ENCODE measurements around the gene COX8C.
"Not testable (repeated sequence)": the region's sequence is repeated elsewhere in the genome, so short reads cannot be mapped to it uniquely, and the experiment has no call there.

The COX8C gene

DNA sequence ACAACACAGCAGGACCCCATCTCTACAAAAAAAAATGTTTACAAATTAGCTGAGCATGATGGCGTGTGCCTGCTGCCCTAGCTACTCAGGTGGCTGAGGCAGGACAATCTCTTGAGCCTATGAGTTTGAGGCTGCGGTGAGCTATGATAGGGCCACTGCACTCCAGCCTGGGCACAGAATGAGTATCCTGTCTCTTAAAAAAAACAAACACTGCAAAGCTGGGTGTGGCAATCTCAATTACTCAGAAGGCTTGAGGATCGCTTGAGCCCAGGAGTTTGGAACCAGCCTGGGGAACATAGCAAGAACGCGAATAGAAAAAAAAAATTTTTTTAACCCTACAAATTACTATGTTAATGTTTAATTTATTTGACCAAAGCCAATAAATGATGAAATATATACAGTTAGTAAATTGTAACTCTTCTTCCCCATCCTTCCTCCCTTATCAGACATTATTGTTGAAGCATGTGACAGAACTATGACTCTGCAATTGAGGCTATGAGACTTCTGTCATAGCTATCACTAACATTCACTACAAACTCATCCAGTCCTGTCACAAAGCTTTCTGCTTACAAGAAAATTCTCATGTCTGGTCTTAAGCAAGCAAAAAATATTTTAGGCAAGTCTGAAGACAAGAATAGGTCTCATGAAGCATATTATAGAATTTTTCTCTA lies 23.9 kb upstream of the COX8C start:
- no peak for DNase-seq

GRCh38 chr14:93323600-93324174 lies 23.3 kb upstream of the COX8C start:
- DNase-seq: no peak

DNA sequence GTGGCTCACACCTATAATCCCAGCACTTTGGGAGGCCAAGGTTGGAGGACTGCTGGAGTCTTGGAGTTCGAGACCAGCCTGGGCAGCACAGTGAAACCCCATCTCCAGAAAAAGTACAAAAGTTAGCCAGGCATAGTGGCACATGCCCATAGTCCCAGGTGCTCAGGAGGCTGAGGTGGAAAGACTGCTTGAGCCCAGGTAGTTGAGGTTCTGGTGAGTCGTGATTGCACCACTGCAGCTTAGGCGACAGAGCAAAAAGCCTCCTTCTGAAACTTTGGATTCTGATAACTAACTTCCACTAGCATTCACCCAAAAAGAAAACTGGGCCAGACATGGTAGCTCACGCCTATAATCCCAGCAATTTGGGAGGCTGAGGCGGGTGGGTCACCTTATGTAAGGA lies 20.8 kb upstream of the COX8C start:
- DNase-seq: no peak

DNA sequence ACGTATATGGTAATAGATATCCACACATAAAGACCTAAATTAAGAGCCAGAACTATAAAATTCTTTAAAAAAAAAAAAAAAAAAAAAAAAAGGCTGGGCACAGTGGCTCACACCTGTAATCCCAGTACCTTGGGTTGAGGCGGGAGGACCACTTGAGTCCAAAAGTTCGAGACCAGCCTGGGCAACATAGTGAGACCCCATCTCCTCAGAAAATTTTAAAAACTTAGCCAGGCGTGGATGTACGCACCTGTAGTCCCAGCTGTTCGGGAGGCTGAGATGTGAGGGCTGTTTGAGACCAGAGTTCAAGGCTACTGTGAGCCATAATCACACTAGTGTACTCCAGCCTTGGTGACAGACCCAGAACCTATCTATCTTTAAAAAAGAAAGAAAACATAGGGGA lies 18.4 kb upstream of the COX8C start:
- no peak for DNase-seq

DNA sequence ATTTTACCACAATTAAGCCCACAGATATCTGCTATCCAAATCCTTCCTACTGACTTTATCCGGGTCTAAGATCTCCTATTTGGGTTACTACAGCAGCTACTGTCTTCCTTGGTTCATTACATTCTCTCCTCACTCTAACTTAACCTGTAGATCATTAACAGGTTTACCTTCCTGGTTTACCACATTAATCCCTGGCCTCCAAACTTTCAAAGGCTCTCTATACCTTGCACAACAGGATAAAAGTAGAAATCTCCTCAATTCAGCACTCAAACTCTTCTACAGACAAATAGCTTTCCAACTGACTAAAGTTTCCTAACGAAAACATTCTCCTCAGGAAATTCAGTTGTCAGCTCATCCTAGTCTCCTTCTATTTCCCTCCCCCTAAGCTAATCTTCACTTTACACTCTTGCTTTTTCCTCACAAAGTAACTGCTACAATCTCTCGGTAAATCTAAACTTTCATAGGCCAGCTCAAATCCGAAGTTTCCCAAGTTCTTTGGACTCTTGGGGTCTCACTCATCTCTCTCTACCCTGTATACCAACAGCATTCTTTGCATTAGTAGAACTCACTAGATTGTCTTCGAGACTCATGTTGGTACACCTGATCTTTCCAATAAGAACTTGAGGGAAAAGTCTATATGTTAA lies 16.9 kb upstream of the COX8C start:
- DNase-seq: no peak

DNA sequence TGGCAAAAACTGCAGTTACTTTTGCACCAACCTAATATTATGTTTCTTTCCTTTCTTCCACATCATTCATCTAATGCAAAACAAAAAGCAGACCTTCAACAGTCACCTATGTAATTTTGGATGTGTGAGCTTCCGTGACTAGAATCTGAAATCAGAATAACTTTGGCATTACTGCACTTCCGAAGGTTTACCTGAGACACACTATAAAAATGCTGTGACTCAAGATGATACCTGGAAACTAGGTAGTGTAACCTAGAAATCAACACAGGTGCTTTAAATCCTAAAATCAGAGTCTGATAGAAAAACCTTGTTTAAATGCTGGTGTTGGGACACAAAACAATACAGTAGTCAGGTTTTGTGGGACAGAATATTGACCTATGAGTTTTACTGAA lies 16.4 kb upstream of the COX8C start:
- DNase-seq: no peak

GRCh38 chr14:93331002-93331727 lies 15.8 kb upstream of the COX8C start:
- DNase-seq: no peak

DNA sequence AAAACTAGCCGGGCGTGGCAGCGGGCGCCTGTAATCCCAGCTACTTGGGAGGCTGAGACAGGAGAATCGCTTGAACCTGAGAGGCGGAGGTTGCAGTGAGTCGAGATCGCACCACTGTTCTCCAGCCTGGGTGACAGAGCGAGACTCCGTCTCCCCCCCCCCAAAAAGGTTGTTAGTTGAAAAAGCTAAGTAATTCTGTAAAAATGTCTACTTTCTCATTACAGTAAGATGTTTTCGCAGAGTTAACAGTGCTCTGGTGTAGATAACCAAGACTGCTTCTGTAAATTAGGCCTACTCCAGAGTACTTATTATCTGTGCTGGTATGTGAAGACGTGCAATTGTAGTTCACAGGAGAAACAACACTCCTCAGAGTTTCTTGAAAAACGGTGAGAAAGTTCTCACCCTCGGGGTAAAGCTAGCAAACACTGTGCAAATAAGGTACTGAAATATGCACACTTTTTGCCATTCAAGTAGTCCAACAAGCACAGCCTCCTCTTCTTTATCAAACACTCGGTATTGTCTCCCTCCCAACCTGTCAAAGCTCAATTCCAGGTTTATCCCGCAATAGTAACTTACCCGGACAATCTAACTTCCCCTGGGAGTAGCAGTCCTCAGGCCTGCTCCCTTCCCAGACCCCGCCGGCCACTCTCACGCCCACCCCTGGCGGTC lies 15.1 kb upstream of the COX8C start:
- DNase-seq: no peak

- peak; percentile 26 for DNase-seq
Measured at GRCh38 chr14:93332397-93332852, 14.6 kb upstream of the COX8C start.

DNA sequence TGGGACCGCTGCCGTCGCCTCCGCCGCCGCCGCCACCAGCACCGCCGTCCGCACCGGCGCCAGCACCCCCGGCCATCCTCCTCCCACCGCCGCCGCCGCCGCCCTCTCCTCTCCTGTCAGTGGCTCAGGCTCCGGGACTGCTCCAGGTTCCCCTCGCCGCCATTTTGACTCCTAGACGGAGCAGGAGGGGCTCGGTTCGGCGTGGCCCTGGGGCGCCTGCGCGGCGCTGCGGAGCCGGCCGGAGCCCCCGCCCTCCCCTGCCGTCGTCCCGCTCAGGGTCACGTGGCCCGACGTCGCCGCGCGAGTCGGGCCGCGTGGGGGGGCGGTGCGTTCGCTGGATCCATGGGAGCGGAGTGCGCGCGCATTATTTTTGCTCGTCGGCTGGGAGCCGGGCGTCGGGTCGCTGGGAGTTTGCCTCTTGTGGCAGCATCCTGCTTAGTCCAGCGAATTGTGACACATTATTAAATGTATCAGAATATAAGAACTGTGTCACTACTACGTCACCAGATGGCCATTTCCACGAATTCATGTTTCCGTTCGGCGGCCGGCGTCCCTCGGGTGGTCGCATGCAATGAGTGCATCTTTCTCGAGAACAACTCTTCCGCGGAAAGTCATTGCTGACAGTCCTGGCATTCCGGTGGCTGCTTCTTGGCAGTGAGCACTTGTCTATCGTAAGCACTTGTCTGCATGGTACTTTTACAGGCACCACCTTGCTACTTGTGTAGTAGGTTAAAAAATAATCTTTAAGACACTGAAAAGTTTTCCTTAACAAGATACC lies 13.9 kb upstream of the COX8C start, which contains the start of gene BTBD7:
TSS of gene BTBD7 (minus strand) at position 184 of the 778 bp plus-strand sequence. CDS start 36,985 bp downstream, outside the sequence.
- peak; percentile 96 for DNase-seq

DNA sequence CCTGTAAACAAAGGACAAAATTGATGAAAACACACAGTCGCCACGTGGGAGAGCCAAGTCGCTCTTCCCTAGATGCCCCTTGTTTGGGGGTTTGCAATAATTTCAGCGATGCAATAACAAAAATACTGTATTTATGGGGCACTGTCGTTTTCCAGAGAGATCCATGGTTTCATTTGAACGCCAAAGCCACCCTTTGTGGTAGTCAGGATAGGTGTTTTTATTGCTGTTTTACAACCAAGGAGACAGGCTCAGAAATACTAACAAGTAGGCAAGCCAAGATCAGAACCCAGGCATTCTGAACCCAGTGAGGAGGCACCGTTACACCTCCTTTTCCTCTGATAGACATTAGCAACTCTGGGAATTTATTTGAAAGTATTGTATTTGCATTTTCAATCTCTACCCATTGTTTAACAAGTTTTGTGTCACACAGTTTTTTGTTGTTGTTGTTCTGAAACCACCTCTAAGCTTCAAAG lies 13.3 kb upstream of the COX8C start:
- no peak for DNase-seq

DNA sequence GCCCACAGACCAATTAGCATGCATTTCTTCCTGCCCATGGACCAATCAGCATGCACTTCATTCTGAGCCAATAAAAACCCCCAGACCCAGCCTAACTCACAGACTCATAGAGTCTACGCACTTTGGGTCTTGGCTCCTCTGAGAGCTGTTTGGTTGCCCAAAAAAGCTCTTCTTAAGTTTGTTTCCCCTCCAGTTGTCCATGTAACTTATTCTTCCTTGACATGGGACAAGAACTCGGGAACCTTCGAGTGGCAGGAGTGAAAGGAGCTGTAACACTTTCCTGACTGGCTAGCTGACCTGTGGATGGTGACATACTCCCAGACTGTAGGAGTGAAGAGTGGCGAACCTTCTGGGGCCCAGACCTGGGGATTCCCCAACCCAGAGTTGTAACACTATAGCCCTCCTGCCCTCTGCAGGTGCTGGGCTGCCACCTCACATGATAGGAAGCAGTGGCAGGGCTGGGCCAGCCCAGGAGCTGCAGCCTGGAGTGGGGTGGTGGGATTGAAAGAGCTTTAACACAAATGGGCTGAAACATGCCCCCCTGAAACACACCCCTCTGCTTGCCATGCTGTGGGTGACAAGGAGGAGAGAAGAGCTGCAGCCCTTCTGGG lies 9.7 kb upstream of the COX8C start:
- DNase-seq: no peak

DNA sequence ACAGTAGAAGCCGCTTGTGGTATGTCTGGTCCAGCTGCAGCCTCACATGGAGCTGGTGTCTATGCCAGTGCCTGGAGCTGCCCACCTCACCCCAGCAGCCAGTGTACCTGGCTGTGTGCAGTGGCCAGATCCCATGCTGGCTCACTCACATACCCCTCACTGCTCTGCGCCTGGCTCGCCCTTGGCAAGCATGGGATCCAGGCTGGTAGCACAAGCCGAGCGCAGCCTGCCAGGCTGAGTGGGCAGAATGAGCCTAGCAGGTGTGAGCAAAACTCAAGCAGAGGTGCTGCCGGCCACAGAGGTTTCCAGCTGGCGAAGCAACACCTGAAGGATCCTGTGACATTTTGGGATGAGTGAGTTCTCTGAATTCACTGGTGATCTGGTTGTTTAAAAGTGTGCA lies 9.1 kb upstream of the COX8C start:
- DNase-seq: no peak

DNA sequence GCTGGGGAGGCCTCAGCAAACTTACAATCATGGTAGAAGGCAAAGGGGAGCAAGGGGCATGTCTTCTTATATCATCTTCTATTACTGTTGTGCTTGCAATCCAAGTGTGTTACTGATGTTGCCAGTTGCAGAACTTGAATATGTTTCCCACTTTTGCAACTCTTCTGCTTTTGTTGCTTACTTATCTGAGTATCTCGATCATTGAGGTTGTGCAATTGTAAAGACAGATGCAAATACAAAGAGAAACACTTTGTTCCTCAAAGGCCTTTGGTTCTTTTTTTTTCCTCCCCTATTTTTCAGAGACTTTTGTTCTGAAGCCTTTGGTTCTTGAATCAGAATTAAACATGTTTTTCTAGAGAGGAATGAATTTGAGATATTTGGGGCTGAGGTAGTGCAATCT lies 3.7 kb upstream of the COX8C start:
- no peak for DNase-seq

- DNase-seq: no peak
Measured at GRCh38 chr14:93343797-93344196, 3.2 kb upstream of the COX8C start.

DNA sequence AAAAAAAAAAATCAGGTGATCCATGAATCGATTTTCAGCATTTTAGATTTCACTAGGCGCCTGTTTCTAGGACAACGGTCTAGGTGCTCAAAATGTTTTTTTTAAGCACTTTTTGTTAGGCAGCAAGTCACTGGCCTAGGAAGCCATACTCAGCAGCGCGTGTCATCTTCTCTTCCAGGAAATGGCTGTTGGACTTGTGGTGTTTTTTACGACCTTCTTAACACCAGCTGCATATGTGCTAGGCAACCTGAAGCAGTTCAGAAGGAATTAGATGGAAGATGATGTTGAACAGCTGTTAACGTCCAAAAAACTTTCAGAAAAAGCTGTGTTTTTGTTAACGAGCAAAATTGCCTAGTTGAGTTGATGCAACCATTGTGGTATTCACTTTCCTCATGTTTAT lies 868 bp downstream of the COX8C start:
- no peak for DNase-seq

DNA sequence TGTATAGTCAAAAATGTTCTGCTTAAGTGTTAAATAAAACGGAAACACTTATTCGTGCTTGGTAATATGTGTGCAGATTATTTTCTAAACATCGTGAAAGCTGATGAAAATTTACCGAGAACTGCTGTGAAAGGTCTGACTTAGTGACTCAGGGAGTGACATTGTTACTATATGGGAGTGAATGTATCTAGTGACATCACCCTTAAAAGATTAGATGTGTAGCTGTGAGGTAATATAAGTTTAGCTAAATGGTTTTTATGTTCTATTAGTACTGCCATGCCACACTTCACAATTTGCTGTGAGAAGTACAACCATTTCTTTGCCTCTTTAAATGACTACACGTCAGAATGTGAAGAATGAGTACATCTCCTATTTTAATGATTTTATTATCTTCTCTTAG lies 1.3 kb downstream of the COX8C start:
- DNase-seq: no peak

DNA sequence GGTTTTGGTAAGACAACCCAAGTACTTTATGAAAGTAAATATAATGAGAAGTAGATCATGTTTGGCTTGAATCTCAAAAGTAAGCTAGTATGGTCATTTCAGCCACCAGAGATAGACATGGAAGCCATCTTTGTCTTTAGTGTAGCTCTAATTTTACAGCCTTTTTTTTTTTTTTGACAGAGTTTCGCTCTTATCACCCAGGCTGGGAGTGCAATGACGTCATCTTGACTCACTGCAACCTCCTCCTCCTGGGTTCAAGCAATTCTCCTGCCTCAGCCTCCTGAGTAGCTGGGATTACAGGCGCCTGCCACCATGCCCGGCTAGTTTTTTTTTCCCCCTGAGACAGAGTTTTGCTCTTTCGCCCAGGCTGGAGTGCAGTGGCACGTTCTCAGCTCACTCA lies 7.9 kb downstream of the COX8C start:
- not testable (repeated sequence) for DNase-seq

DNA sequence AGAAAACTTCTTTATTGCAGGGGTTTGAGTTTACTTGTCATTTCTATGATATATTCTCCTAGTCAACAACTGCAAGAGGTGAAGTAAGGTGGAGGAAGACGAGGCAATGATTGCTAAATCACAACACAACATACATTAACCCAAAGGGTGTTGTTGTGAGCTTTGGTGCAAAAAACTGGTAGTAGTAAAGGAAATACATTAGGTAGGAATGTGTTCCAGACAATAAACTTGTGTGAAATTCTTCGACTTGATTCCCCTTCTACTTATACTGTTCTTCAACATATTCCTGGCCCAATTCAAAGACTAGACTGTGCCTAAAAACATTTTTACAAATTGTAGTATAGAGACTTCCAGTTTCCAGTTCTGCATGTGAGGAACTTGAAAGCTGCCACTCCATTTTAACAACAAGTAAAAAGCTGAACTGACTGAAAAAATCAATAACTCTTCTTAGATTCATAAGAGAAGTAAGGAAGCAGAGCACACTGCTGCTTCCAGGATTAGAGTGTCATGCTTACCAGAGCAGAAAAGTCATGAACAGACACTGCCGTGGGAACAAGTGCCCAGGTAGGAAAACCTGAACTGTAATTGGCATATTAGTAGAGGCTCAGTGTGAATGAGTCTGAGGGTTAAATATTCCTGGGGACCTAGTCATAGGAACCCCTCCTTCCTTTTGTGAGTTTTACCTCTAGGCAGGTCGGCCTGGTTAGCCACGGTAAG lies 22.2 kb downstream of the COX8C start:
- DNase-seq: no peak

DNA sequence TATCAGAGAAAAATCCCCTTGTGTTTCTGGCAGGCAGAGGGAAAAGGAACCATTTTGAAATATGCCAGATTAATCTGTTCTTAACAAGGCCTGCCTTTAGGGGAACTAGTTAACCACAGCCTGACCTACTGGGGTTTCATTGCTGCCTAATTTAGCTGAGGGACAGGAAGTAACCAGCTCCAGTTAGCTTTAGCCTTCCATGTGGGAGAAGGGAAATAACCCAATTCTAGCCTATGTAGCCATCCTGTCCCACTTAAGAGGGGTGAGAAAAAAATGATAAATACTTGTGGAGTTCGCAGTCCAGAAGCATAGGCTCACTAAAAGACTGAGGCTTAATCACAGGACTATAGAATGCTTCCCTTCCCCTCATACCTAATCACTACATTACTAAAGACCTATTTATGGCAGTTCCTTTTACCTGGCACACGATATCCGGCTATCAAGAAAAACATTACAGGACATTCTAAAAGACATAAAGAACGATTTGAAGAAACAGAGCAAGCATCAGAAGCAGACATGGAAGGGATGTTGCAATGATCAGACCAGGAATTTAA lies 22.8 kb downstream of the COX8C start:
- DNase-seq: no peak

DNA sequence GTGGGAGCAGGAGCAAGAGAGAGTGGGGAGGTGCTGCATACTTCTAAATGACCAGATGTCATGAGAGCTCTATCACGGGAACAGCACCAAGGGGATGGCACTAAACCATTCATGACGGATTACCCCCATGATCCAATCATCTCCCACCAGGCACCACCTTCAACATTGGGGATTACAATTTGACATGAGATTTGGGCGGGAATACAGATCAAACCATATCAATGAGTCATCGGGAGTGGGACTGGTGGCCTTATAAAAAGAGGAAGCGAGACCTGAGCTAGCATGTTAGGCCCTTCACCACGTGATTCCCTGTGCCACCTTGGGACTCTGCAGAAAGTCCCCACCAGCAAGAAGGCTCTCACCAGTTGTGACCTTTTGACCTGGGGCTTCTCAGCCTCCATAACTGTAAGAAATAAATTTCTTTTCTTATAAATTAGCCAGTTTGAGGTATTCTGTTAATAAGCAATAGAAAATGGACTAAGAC lies 28.7 kb downstream of the COX8C start:
- no peak for DNase-seq
